HL-60 (cell line): ENCODE measurements around the gene NNT.
"Not testable (repeated sequence)": the region's sequence is repeated elsewhere in the genome, so short reads cannot be mapped to it uniquely, and the experiment has no call there.

Experiments used
- DNase-seq, 2 experiments: peaks; one replicate each; pipeline ENCODE4 v3.0.0-alpha.2; 2010 to 2020; ENCODE audit warnings: low read depth in 1 of 2, low spot score in 1 of 2
- H3K27ac ChIP-seq: fragments of 250-450 bp; sonication (Bioruptor Pico); replicated peaks from 2 replicates; pipeline ENCODE4 v1.5.1; 2020; ENCODE audit warnings: mild to moderate bottlenecking, moderate library complexity
- H3K27me3 ChIP-seq: fragments of 250-450 bp; sonication (Bioruptor Pico); 2 replicates; pipeline ENCODE4 v1.5.1; 2021; ENCODE audit warnings: mild to moderate bottlenecking, moderate library complexity; ENCODE audit not compliant: insufficient read depth, poor library complexity, severe bottlenecking
- H3K4me3 ChIP-seq: replicated peaks from 2 replicates; pipeline ENCODE4 v1.5.1; 2011; ENCODE audit warnings: mild to moderate bottlenecking, control low read depth, low read length; ENCODE audit not compliant: insufficient read depth
- CTCF ChIP-seq: IDR thresholded peaks from one replicate; pipeline ENCODE4 v1.5.1; 2011; ENCODE audit warnings: low read length, control low read depth, inconsistent platforms; ENCODE audit not compliant: insufficient read depth
- GABPA ChIP-seq: IDR thresholded peaks from 2 replicates; pipeline ENCODE4 v1.6.1; 2012; ENCODE audit warnings: low read depth
- POLR2AphosphoS5 ChIP-seq: IDR thresholded peaks from 2 replicates; pipeline ENCODE4 v1.6.1; 2012; ENCODE audit warnings: low read depth
- REST ChIP-seq: IDR thresholded peaks from 2 replicates; pipeline ENCODE4 v1.6.1; 2012; ENCODE audit warnings: low read depth; ENCODE audit not compliant: insufficient replicate concordance
- SPI1 ChIP-seq: IDR thresholded peaks from 2 replicates; pipeline ENCODE4 v1.6.1; 2012; ENCODE audit warnings: low read depth, mild to moderate bottlenecking, borderline replicate concordance

NNT gene

GRCh38 chr5:43555895-43556606 is 46.9 kb upstream of the NNT start:
- Histone ChIP-seq H3K27ac (peak overlapping the region; percentile 95), H3K4me3 (peak overlapping the region; percentile 82), H3K27me3 (no peaks in the 10 kb centered on the region)
- TF ChIP-seq GABPA = no peak
- TF ChIP-seq CTCF = no peak
- no peak for TF ChIP-seq SPI1
- no peak for TF ChIP-seq REST
- TF ChIP-seq POLR2AphosphoS5 = no peak
- peak; percentile 26 to 39 for DNase-seq

GRCh38 chr5:43556607-43556856 is 46.4 kb upstream of the NNT start:
- Histone ChIP-seq H3K4me3 (peak overlapping the region; percentile 82), H3K27ac (peak overlapping the region; percentile 95)
- not testable (repeated sequence) for H3K27me3 ChIP-seq, DNase-seq
- TF ChIP-seq POLR2AphosphoS5 (peak; percentile 22; the same call in 1 of the 2 replicates), REST (peak; percentile 10)

- DNase-seq = peak; percentile 50 to 74
- no peak for TF ChIP-seq GABPA
- TF ChIP-seq POLR2AphosphoS5 = peak; percentile 12; the same call in 1 of the 2 replicates
- no peak for TF ChIP-seq REST
- no peaks in the 10 kb centered on the region for H3K27me3 ChIP-seq
- H3K4me3 ChIP-seq = peak within 1 kb of the TSS; percentile 82
- H3K27ac ChIP-seq = peak within 1 kb of the TSS; percentile 95
Measured at GRCh38 chr5:43556857-43557542, 46.0 kb upstream of the NNT start, which contains the start of gene PAIP1. Gene PAIP1, minus strand, starts transcription at chr5:43557077. Its CDS starts 231 bp downstream, at chr5:43556846.

GRCh38 chr5:43560128-43560527 is 42.9 kb upstream of the NNT start:
- Histone ChIP-seq H3K27ac (no peak overlapping the region), H3K27me3 (no peaks in the 10 kb centered on the region), H3K4me3 (no peak overlapping the region)
- TF ChIP-seq SPI1 (no peak), POLR2AphosphoS5 (no peak), CTCF (no peak), GABPA (no peak), REST (no peak)
- no peak for DNase-seq
